Measurements from ENCODE around the gene EARS2. TPM values are rescaled to one million over a fixed set of nuclear protein-coding genes. Genes with fewer than 3 reads are reported as not detected.

EARS2 gene
- total RNA-seq, 2 donors from 2014 or later: 18.2 to 83.1 TPM

GRCh38 chr16:23537390-23537789, 19.8 kb downstream of the EARS2 start:
- intact Hi-C loops (cut with DNase I): no loop called here
- no peak for DNase-seq
- ATAC-seq: no peak
- no peak overlapping the region for H3K4me3 ChIP-seq
- no peaks in the 10 kb centered on the region for H3K27me3 ChIP-seq
- TF ChIP-seq CTCF (IDR thresholded peaks at IDR 0.05) (no peak), POLR2A (IDR thresholded peaks at IDR 0.05) (no peak)
- WGBS, 2 donors: 58 to 69% methylated on average over 3 of the region's 3 CpGs
- no peaks in the 10 kb centered on the region for H3K9me3 ChIP-seq
- peaks cover 0 to 20% of the 10 kb centered on the region in 2 donors for H3K36me3 ChIP-seq (replicated peaks in 1 of 2; ENCODE audit: insufficient read depth in 1 of 2, low read depth in 2 of 2)
- H3K27ac ChIP-seq: no peak overlapping the region
- peaks cover 5% of the 10 kb centered on the region for H3K4me1 ChIP-seq

- DNase-seq (no peak), ATAC-seq (no peak)
- Histone ChIP-seq H3K27ac (no peak overlapping the region), H3K4me1 (peaks cover 5% of the 10 kb centered on the region), H3K4me3 (no peak overlapping the region), H3K27me3 (no peaks in the 10 kb centered on the region), H3K9me3 (no peaks in the 10 kb centered on the region), H3K36me3 (replicated peaks in 1 of 2; ENCODE audit: insufficient read depth in 1 of 2, low read depth in 2 of 2) (peaks cover 0 to 20% of the 10 kb centered on the region in 2 donors)
- 40 to 81% methylated on average over 2 of the region's 2 CpGs for WGBS, 2 donors
- no peak for TF ChIP-seq POLR2A (IDR thresholded peaks at IDR 0.05)
- no peak for TF ChIP-seq CTCF (IDR thresholded peaks at IDR 0.05)
- intact Hi-C loops (cut with DNase I): no loop called here
Observed at GRCh38 chr16:23535901-23536300, 21.2 kb downstream of the EARS2 start.

GRCh38 chr16:23534868-23535860, 22.0 kb downstream of the EARS2 start:
- 93 to 96% methylated on average over 17 to 19 of the region's 19 CpGs for WGBS, 2 donors
- no peak overlapping the region for H3K4me3 ChIP-seq
- intact Hi-C loops (cut with DNase I): no loop called here
- no peak overlapping the region for H3K27ac ChIP-seq
- no peaks in the 10 kb centered on the region for H3K27me3 ChIP-seq
- DNase-seq: no peak
- ATAC-seq: no peak
- H3K4me1 ChIP-seq: no peaks in the 10 kb centered on the region
- no peaks in the 10 kb centered on the region for H3K9me3 ChIP-seq
- peaks cover 0 to 20% of the 10 kb centered on the region in 2 donors for H3K36me3 ChIP-seq (replicated peaks in 1 of 2; ENCODE audit: insufficient read depth in 1 of 2, low read depth in 2 of 2)
- no peak for TF ChIP-seq POLR2A (IDR thresholded peaks at IDR 0.05)
- TF ChIP-seq CTCF (IDR thresholded peaks at IDR 0.05): no peak

- ATAC-seq (no peak), DNase-seq (no peak)
- Histone ChIP-seq H3K27ac (no peak overlapping the region), H3K36me3 (replicated peaks in 1 of 2; ENCODE audit: insufficient read depth in 1 of 2, low read depth in 2 of 2) (peaks cover 0 to 20% of the 10 kb centered on the region in 2 donors), H3K9me3 (no peaks in the 10 kb centered on the region), H3K27me3 (no peaks in the 10 kb centered on the region), H3K4me1 (peaks cover 22% of the 10 kb centered on the region), H3K4me3 (no peak overlapping the region)
- intact Hi-C loops (cut with DNase I): no loop called here
- WGBS, 2 donors: 88 to 100% methylated on average over 1 of the region's 1 CpG
- TF ChIP-seq CTCF (IDR thresholded peaks at IDR 0.05) (no peak), POLR2A (IDR thresholded peaks at IDR 0.05) (no peak)
Observed at GRCh38 chr16:23532448-23532847, 24.7 kb downstream of the EARS2 start.
